ENCODE data around the gene DCAF8. TPM values are rescaled to one million over a fixed set of nuclear protein-coding genes. Genes with fewer than 3 reads are reported as not detected.

The DCAF8 gene
- total RNA-seq, 1 experiment from 2014 or later: 152 TPM

GRCh38 chr1:160245434-160245833 lies 16.9 kb downstream of the DCAF8 start:
- CTCF ChIA-PET: no interaction called here
- TF ChIP-seq, protein P1, sequence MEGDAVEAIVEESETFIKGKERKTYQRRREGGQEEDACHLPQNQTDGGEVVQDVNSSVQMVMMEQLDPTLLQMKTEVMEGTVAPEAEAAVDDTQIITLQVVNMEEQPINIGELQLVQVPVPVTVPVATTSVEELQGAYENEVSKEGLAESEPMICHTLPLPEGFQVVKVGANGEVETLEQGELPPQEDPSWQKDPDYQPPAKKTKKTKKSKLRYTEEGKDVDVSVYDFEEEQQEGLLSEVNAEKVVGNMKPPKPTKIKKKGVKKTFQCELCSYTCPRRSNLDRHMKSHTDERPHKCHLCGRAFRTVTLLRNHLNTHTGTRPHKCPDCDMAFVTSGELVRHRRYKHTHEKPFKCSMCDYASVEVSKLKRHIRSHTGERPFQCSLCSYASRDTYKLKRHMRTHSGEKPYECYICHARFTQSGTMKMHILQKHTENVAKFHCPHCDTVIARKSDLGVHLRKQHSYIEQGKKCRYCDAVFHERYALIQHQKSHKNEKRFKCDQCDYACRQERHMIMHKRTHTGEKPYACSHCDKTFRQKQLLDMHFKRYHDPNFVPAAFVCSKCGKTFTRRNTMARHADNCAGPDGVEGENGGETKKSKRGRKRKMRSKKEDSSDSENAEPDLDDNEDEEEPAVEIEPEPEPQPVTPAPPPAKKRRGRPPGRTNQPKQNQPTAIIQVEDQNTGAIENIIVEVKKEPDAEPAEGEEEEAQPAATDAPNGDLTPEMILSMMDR (conservative IDR thresholded peaks at IDR 0.05): no peak
- no peak for TF ChIP-seq EZH2 (IDR thresholded peaks at IDR 0.05; ENCODE audit: low read depth)

GRCh38 chr1:160244209-160244608 lies 18.1 kb downstream of the DCAF8 start:
- no peak overlapping the region for H3K4me3 ChIP-seq
- ChIA-PET CTCF (no interaction called here), POLR2A (ENCODE audit: unreplicated experiment) (no interaction called here)
- no peak overlapping the region for H3K4me2 ChIP-seq
- no peaks in the 10 kb centered on the region for H3K9me2 ChIP-seq (ENCODE audit: insufficient read depth)
- H3K27ac ChIP-seq: no peak overlapping the region
- H3F3A ChIP-seq (ENCODE audit: insufficient read depth, low read depth): no peaks in the 10 kb centered on the region
- intact Hi-C loops (cut with micrococcal nuclease; ENCODE audit: unreplicated experiment): no loop called here
- BruUV-seq (replicated peaks): no TSS peak
- no peaks in the 10 kb centered on the region for H3K27me3 ChIP-seq (ENCODE audit: insufficient read depth, low read depth)
- H3K79me2 ChIP-seq (ENCODE audit: low read depth): peaks cover 47% of the 10 kb centered on the region
- TF ChIP-seq, protein P1 (conservative IDR thresholded peaks at IDR 0.05): no peak
- TF ChIP-seq EZH2 (IDR thresholded peaks at IDR 0.05; ENCODE audit: low read depth): no peak
- no peak overlapping the region for H2AFZ ChIP-seq
- DNase-seq: no peak
- H3K9me3 ChIP-seq (ENCODE audit: insufficient read depth, low read depth): no peaks in the 10 kb centered on the region
- no peaks in the 10 kb centered on the region for H3K4me1 ChIP-seq (replicated peaks; ENCODE audit: insufficient read depth)
- H4K20me1 ChIP-seq (ENCODE audit: insufficient read depth): peaks cover 49% of the 10 kb centered on the region
- H3K36me3 ChIP-seq (ENCODE audit: low read depth): peaks cover 5% of the 10 kb centered on the region

More at GRCh38 chr1:160245434-160245833, 16.9 kb downstream of the DCAF8 start:
- no peak overlapping the region for H3K4me2 ChIP-seq
- no peaks in the 10 kb centered on the region for H3K4me1 ChIP-seq (replicated peaks; ENCODE audit: insufficient read depth)
- H4K20me1 ChIP-seq (ENCODE audit: insufficient read depth): peaks cover 50% of the 10 kb centered on the region
- H3K9me3 ChIP-seq (ENCODE audit: insufficient read depth, low read depth): no peaks in the 10 kb centered on the region
- intact Hi-C loops (cut with micrococcal nuclease; ENCODE audit: unreplicated experiment): no loop called here
- DNase-seq: no peak
- H2AFZ ChIP-seq: no peak overlapping the region
- no peaks in the 10 kb centered on the region for H3K9me2 ChIP-seq (ENCODE audit: insufficient read depth)
- no peak overlapping the region for H3K27ac ChIP-seq
- POLR2A ChIA-PET (ENCODE audit: unreplicated experiment): no interaction called here
- peaks cover 50% of the 10 kb centered on the region for H3K79me2 ChIP-seq (ENCODE audit: low read depth)
- no peaks in the 10 kb centered on the region for H3K27me3 ChIP-seq (ENCODE audit: insufficient read depth, low read depth)
- H3K4me3 ChIP-seq: no peak overlapping the region
- no TSS peak for BruUV-seq (replicated peaks)
- 0 out of 2 replicates have a peak, but pooled peaks cover under 1% of the 10 kb centered on the region for H3K36me3 ChIP-seq (ENCODE audit: low read depth)
- no peaks in the 10 kb centered on the region for H3F3A ChIP-seq (ENCODE audit: insufficient read depth, low read depth)

DNA sequence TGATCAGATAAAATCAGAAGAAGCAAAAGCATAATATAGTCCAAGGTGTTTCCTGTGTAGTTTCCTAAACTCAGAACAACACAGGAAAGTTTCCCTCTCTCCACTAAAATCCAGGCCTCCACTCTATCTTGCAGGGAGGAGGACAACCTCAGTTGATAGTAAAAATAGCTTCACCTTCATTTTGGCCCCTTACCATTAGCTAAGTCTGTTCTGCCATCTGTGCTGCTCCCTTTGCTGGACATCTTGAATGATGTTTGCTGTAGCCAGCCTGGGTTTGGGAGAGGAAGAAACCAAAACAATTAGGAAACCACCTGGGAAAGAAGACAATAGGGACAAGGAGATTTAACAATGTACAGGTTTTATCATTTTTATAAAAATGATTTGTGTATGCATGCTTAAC lies 18.6 kb downstream of the DCAF8 start:
- TF ChIP-seq, protein P1 (conservative IDR thresholded peaks at IDR 0.05): no peak
- TF ChIP-seq EZH2 (IDR thresholded peaks at IDR 0.05; ENCODE audit: low read depth): no peak
- Histone ChIP-seq H3K36me3 (ENCODE audit: low read depth) (peaks cover 6% of the 10 kb centered on the region), H3F3A (ENCODE audit: insufficient read depth, low read depth) (no peaks in the 10 kb centered on the region), H3K9me3 (ENCODE audit: insufficient read depth, low read depth) (no peaks in the 10 kb centered on the region), H3K4me2 (no peak overlapping the region), H3K4me1 (replicated peaks; ENCODE audit: insufficient read depth) (no peaks in the 10 kb centered on the region), H3K4me3 (no peak overlapping the region), H2AFZ (no peak overlapping the region), H3K79me2 (ENCODE audit: low read depth) (peaks cover 42% of the 10 kb centered on the region), H3K27ac (no peak overlapping the region), H4K20me1 (ENCODE audit: insufficient read depth) (peaks cover 49% of the 10 kb centered on the region), H3K9me2 (ENCODE audit: insufficient read depth) (no peaks in the 10 kb centered on the region), H3K27me3 (ENCODE audit: insufficient read depth, low read depth) (no peaks in the 10 kb centered on the region)
- DNase-seq: no peak
- intact Hi-C loops (cut with micrococcal nuclease; ENCODE audit: unreplicated experiment): no loop called here
- ChIA-PET POLR2A (ENCODE audit: unreplicated experiment) (no interaction called here), CTCF (no interaction called here)
- BruUV-seq (replicated peaks): no TSS peak

Measured in PC-9 (cell line).